ENCODE data around the gene A2ML1. TPM values are rescaled to one million over a fixed set of nuclear protein-coding genes. Genes with fewer than 3 reads are reported as not detected.
"Not testable (repeated sequence)": the region's sequence is repeated elsewhere in the genome, so short reads cannot be mapped to it uniquely, and the experiment has no call there.

The A2ML1 gene
- total RNA-seq = not detected

GRCh38 chr12:8822298-8822697, at the start of gene A2ML1:
Gene A2ML1, plus strand, starts transcription at chr12:8822621. Its CDS starts 31 bp downstream, at chr12:8822652.
- no peak for DNase-seq

GRCh38 chr12:8773461-8773860, 49.0 kb upstream of the A2ML1 start:
- no peak for DNase-seq

- DNase-seq = no peak
These were observed 43.1 kb upstream of the A2ML1 start for GRCh38 chr12:8779281-8779680.

- DNase-seq = no peak
These were observed 42.6 kb upstream of the A2ML1 start for GRCh38 chr12:8779862-8780261.

- DNase-seq = no peak
These were observed 42.0 kb upstream of the A2ML1 start for GRCh38 chr12:8780389-8780788.

GRCh38 chr12:8781381-8782127, 40.9 kb upstream of the A2ML1 start:
- no peak for DNase-seq

- no peak for DNase-seq
These were observed 38.0 kb upstream of the A2ML1 start for GRCh38 chr12:8784290-8784888.

GRCh38 chr12:8785499-8785898, 36.9 kb upstream of the A2ML1 start:
- no peak for DNase-seq

- DNase-seq = not testable (repeated sequence)
These were observed 35.2 kb upstream of the A2ML1 start for GRCh38 chr12:8787206-8787605.

- DNase-seq = not testable (repeated sequence)
These were observed 33.7 kb upstream of the A2ML1 start for GRCh38 chr12:8788706-8789105.

GRCh38 chr12:8789341-8790013, 32.9 kb upstream of the A2ML1 start:
- not testable (repeated sequence) for DNase-seq

- not testable (repeated sequence) for DNase-seq
These were observed 29.2 kb upstream of the A2ML1 start for GRCh38 chr12:8793226-8793625.

- DNase-seq = not testable (repeated sequence)
These were observed 27.8 kb upstream of the A2ML1 start for GRCh38 chr12:8794611-8795010.

GRCh38 chr12:8796831-8797626, 25.4 kb upstream of the A2ML1 start:
- DNase-seq = no peak

- DNase-seq = not testable (repeated sequence)
These were observed 21.2 kb upstream of the A2ML1 start for GRCh38 chr12:8801213-8801612.

GRCh38 chr12:8804833-8805232, 17.6 kb upstream of the A2ML1 start:
- not testable (repeated sequence) for DNase-seq

- DNase-seq = not testable (repeated sequence)
These were observed 16.9 kb upstream of the A2ML1 start for GRCh38 chr12:8805487-8805886.

GRCh38 chr12:8807084-8807483, 15.3 kb upstream of the A2ML1 start:
- not testable (repeated sequence) for DNase-seq

GRCh38 chr12:8810112-8810511, 12.3 kb upstream of the A2ML1 start:
- not testable (repeated sequence) for DNase-seq

GRCh38 chr12:8813572-8814357, 8.7 kb upstream of the A2ML1 start:
- no peak for DNase-seq

- DNase-seq = no peak
These were observed 5.9 kb upstream of the A2ML1 start for GRCh38 chr12:8816448-8817050.

- DNase-seq = no peak
These were observed 4.6 kb upstream of the A2ML1 start for GRCh38 chr12:8817856-8818255.

Measured in effector CD4-positive, alpha-beta T cell (primary cell).